DND-41 (cell line): ENCODE data around the gene RFLNA.

ENCODE experiments used
- EZH2 ChIP-seq: IDR thresholded peaks from 3 replicates; pipeline ENCODE4 v1.6.1; 2012; ENCODE audit warnings: borderline replicate concordance, low read depth, mild to moderate bottlenecking, moderate library complexity, low read length, inconsistent platforms; ENCODE audit not compliant: severe bottlenecking
- TF ChIP-seq, protein P1 (sequence below): IDR thresholded peaks from 2 replicates; pipeline ENCODE4 v1.5.1; 2012; ENCODE audit warnings: borderline replicate concordance, low read length, moderate library complexity, mild to moderate bottlenecking; ENCODE audit not compliant: poor library complexity, severe bottlenecking; ENCODE audit errors: extremely low read depth

DNA sequence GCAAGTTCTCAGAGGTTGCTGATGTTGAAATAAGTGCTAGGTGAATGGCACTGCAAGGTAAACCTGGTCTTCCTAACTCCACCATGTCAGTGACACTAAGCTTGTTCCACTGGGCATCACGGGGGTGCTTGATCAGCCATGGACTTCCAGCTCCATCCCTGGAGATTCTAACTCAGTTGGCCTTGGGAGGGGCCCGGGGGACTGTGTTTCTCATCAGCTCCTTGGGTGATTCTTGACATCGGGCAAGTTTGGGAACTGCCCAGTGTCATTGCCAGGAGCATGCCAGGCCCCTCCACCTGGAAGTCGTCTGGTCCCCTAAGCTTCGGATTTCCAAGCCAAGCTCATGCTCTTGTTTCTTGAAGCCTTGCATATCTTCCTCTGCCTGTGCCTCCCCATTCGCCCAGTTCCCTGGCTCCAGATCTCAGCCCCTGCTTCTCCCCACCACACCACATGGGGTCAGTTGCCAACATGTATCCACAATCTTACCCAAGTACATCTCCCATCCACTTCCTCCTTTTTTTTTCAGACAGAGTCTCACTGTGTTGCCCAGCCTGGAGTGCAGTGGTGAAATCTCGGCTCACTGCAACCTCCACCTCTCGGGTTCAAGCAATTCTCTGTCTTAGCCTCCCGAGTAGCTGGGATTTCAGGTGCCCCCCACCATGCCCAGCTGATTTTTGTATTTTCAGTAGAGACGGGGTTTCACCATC lies 30.7 kb upstream of the RFLNA start:
- TF ChIP-seq, protein P1, sequence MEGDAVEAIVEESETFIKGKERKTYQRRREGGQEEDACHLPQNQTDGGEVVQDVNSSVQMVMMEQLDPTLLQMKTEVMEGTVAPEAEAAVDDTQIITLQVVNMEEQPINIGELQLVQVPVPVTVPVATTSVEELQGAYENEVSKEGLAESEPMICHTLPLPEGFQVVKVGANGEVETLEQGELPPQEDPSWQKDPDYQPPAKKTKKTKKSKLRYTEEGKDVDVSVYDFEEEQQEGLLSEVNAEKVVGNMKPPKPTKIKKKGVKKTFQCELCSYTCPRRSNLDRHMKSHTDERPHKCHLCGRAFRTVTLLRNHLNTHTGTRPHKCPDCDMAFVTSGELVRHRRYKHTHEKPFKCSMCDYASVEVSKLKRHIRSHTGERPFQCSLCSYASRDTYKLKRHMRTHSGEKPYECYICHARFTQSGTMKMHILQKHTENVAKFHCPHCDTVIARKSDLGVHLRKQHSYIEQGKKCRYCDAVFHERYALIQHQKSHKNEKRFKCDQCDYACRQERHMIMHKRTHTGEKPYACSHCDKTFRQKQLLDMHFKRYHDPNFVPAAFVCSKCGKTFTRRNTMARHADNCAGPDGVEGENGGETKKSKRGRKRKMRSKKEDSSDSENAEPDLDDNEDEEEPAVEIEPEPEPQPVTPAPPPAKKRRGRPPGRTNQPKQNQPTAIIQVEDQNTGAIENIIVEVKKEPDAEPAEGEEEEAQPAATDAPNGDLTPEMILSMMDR, result no peak
- no peak for TF ChIP-seq EZH2
